ENCODE data around the gene MDGA2. TPM values are rescaled to one million over a fixed set of nuclear protein-coding genes. Genes with fewer than 3 reads are reported as not detected.

Gene MDGA2
- total and polyA plus RNA-seq, 7 donors = 0.01 TPM; not detected in 6

DNA sequence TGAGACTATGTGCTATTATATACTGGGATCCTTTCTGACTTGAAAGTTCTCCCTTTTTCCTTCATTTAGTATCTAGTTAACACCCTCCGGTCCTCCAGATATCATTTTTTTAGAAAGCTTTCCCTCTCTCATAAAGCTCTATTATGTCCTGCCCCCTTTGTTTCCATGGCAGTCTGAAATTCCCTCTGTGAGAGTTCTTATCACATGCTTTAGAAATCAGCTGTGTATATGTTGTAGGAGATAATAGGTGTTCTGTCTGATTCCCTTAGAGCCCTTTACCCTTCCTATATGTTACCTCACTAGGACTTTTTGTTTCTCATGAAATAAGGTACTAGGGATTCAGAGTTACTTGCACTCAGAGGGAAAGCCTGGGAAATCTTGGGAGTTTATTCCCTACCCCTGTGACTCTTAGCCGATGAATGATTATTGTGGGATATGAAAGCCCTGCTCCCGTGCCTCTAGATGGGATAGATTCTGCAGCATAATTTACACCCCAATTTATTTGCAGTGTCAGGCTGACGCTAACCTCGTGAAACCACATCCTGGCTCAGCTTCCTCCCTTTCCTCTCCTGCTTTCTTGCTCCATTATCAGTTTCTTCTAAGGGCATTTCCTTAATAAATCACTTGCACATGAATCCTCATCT lies 448.4 kb downstream of the MDGA2 start:
- 33 to 41% (median 35%) methylated on average over 5 of the region's 5 CpGs for WGBS, 3 donors

GRCh38 chr14:47223656-47224055 lies 451.7 kb downstream of the MDGA2 start:
- Histone ChIP-seq H3K27me3 (ENCODE audit: insufficient read depth in 3 of 3, low read length in 2 of 3) (no peaks in the 10 kb centered on the region), H3K4me3 (no peak overlapping the region), H3K9me3 (no peaks in the 10 kb centered on the region), H3K4me1 (no peaks in the 10 kb centered on the region), H3K36me3 (ENCODE audit: insufficient read depth in 1 of 2, low read depth in 1 of 2) (no peaks in the 10 kb centered on the region), H3K27ac (no peak overlapping the region)
- TF ChIP-seq, protein P1, sequence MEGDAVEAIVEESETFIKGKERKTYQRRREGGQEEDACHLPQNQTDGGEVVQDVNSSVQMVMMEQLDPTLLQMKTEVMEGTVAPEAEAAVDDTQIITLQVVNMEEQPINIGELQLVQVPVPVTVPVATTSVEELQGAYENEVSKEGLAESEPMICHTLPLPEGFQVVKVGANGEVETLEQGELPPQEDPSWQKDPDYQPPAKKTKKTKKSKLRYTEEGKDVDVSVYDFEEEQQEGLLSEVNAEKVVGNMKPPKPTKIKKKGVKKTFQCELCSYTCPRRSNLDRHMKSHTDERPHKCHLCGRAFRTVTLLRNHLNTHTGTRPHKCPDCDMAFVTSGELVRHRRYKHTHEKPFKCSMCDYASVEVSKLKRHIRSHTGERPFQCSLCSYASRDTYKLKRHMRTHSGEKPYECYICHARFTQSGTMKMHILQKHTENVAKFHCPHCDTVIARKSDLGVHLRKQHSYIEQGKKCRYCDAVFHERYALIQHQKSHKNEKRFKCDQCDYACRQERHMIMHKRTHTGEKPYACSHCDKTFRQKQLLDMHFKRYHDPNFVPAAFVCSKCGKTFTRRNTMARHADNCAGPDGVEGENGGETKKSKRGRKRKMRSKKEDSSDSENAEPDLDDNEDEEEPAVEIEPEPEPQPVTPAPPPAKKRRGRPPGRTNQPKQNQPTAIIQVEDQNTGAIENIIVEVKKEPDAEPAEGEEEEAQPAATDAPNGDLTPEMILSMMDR (IDR thresholded peaks at IDR 0.05) = no peak
- ATAC-seq (no peak), DNase-seq (no peak)
- WGBS, 3 donors = 83 to 90% (median 88%) methylated on average over 4 of the region's 4 CpGs
- intact Hi-C loops (cut with DNase I) = no loop called here

More for the DNA sequence above, 448.4 kb downstream of the MDGA2 start:
- intact Hi-C loops (cut with DNase I) = no loop called here
- H3K27ac ChIP-seq = no peak overlapping the region
- no peaks in the 10 kb centered on the region for H3K4me1 ChIP-seq
- ATAC-seq (no peak), DNase-seq (no peak)
- no peaks in the 10 kb centered on the region for H3K9me3 ChIP-seq
- no peaks in the 10 kb centered on the region for H3K36me3 ChIP-seq (ENCODE audit: insufficient read depth in 1 of 2, low read depth in 1 of 2)
- no peaks in the 10 kb centered on the region for H3K27me3 ChIP-seq (ENCODE audit: insufficient read depth in 3 of 3, low read length in 2 of 3)
- TF ChIP-seq, protein P1 (IDR thresholded peaks at IDR 0.05) = no peak
- no peak overlapping the region for H3K4me3 ChIP-seq

DNA sequence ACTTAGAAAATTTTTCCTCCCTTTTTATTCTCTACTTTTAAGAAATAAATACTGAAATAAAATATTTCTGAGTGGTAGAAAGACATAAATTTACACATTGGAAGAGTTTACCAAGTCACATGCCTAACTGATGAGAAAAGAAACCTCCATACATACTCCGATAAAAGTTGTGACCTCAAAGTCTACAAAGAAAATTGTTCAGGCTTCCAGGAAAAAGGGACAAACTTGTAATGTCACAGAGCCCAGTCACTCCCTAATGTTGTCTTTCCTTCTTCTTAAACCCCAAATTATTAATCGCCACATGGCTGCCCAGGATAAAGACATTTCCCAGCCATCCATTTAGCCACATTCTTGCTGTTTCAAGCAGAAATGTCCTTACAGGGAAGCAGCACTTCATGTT lies 455.3 kb downstream of the MDGA2 start:
- 78 to 83% (median 81%) methylated on average over 2 of the region's 2 CpGs for WGBS, 3 donors
- ATAC-seq (no peak), DNase-seq (no peak)
- H3K4me1 ChIP-seq = no peaks in the 10 kb centered on the region
- H3K9me3 ChIP-seq = no peaks in the 10 kb centered on the region
- no peaks in the 10 kb centered on the region for H3K27me3 ChIP-seq (ENCODE audit: insufficient read depth in 3 of 3, low read length in 2 of 3)
- H3K27ac ChIP-seq = no peak overlapping the region
- H3K4me3 ChIP-seq = no peak overlapping the region
- no peaks in the 10 kb centered on the region for H3K36me3 ChIP-seq (ENCODE audit: insufficient read depth in 1 of 2, low read depth in 1 of 2)
- TF ChIP-seq, protein P1 (IDR thresholded peaks at IDR 0.05) = no peak
- intact Hi-C loops (cut with DNase I) = no loop called here

- 89 to 95% (median 92%) methylated on average over 1 of the region's 1 CpG for WGBS, 3 donors
- Histone ChIP-seq H3K4me1 (no peaks in the 10 kb centered on the region), H3K27ac (no peak overlapping the region), H3K27me3 (ENCODE audit: insufficient read depth in 3 of 3, low read length in 2 of 3) (no peaks in the 10 kb centered on the region), H3K4me3 (no peak overlapping the region), H3K36me3 (ENCODE audit: insufficient read depth in 1 of 2, low read depth in 1 of 2) (no peaks in the 10 kb centered on the region), H3K9me3 (no peaks in the 10 kb centered on the region)
- DNase-seq (no peak), ATAC-seq (no peak)
- TF ChIP-seq, protein P1 (IDR thresholded peaks at IDR 0.05) = no peak
- intact Hi-C loops (cut with DNase I) = no loop called here
These were observed 464.1 kb downstream of the MDGA2 start for GRCh38 chr14:47211263-47211662.

GRCh38 chr14:47210099-47210498 lies 465.3 kb downstream of the MDGA2 start:
- ATAC-seq (no peak), DNase-seq (no peak)
- Histone ChIP-seq H3K27ac (no peak overlapping the region), H3K4me3 (no peak overlapping the region), H3K27me3 (ENCODE audit: insufficient read depth in 3 of 3, low read length in 2 of 3) (no peaks in the 10 kb centered on the region), H3K9me3 (no peaks in the 10 kb centered on the region), H3K36me3 (ENCODE audit: insufficient read depth in 1 of 2, low read depth in 1 of 2) (no peaks in the 10 kb centered on the region), H3K4me1 (no peaks in the 10 kb centered on the region)
- TF ChIP-seq, protein P1 (IDR thresholded peaks at IDR 0.05) = no peak
- intact Hi-C loops (cut with DNase I) = no loop called here
